Activated T-cell treated with anti-CD3 and anti-CD28 coated beads, Interleukin-2, amount 50 U/mL, for 1 hour (primary cell): ENCODE measurements around the gene WBP1L.
"Not testable (repeated sequence)": the region's sequence is repeated elsewhere in the genome, so short reads cannot be mapped to it uniquely, and the experiment has no call there.

ENCODE experiments used
- DNase-seq: peaks from one replicate; pipeline ENCODE4 v3.0.0-alpha.2; 2020

WBP1L gene

GRCh38 chr10:102845352-102845902 lies 101.7 kb downstream of the WBP1L start:
- no peak for DNase-seq

GRCh38 chr10:102850025-102850518 lies 106.3 kb downstream of the WBP1L start:
- no peak for DNase-seq

GRCh38 chr10:102853237-102853636 lies 109.5 kb downstream of the WBP1L start:
- not testable (repeated sequence) for DNase-seq

- not testable (repeated sequence) for DNase-seq
Observed at GRCh38 chr10:102855731-102856436, 112.1 kb downstream of the WBP1L start.

- DNase-seq: no peak
Observed at GRCh38 chr10:102856758-102857424, 113.1 kb downstream of the WBP1L start.

GRCh38 chr10:102859911-102860310 lies 116.2 kb downstream of the WBP1L start:
- no peak for DNase-seq

GRCh38 chr10:102863660-102864059 lies 119.9 kb downstream of the WBP1L start:
- DNase-seq: no peak

GRCh38 chr10:102865620-102866019 lies 121.9 kb downstream of the WBP1L start:
- no peak for DNase-seq
